ENCODE data around the gene CORIN. TPM values are rescaled to one million over a fixed set of nuclear protein-coding genes. Genes with fewer than 3 reads are reported as not detected.

Gene CORIN
- polyA plus RNA-seq, 1 donor (not counting 4 experiments of a cell fraction or from before 2014, with no cell fraction given), result 0.14 TPM

GRCh38 chr4:47651231-47651630 is 186.6 kb downstream of the CORIN start:
- FAIRE-seq, result no peak
- Histone ChIP-seq H2AFZ (ENCODE audit: control insufficient read depth, low read length) (no peak overlapping the region), H3K79me2 (ENCODE audit: control insufficient read depth, insufficient read depth, low read length) (no peaks in the 10 kb centered on the region), H3K4me1 (ENCODE audit: control insufficient read depth, extremely low read depth, insufficient read depth, low read length) (no peaks in the 10 kb centered on the region), H3K9ac (ENCODE audit: control insufficient read depth, extremely low read depth, insufficient read depth, low read length) (no peak overlapping the region), H4K20me1 (ENCODE audit: control insufficient read depth, extremely low read depth, insufficient read depth, low read length) (no peaks in the 10 kb centered on the region), H3K36me3 (ENCODE audit: control insufficient read depth in 2 of 2, extremely low read depth in 1 of 2, insufficient read depth in 2 of 2, low read length in 2 of 2) (no peaks in the 10 kb centered on the region), H3K27me3 (ENCODE audit: control insufficient read depth, extremely low read depth, insufficient read depth, low read length) (no peaks in the 10 kb centered on the region), H3K9me1 (ENCODE audit: control insufficient read depth, extremely low read depth, insufficient read depth, low read length) (no peaks in the 10 kb centered on the region), H3K4me3 (ENCODE audit: control insufficient read depth in 2 of 3, extremely low read depth in 1 of 3, insufficient read depth in 2 of 3, low read depth in 1 of 3, low read length in 3 of 3) (no peak overlapping the region), H3K9me3 (ENCODE audit: control insufficient read depth, low read depth, low read length) (no peaks in the 10 kb centered on the region), H3K4me2 (ENCODE audit: control insufficient read depth, extremely low read depth, insufficient read depth, low read depth, low read length) (no peak overlapping the region), H3K27ac (ENCODE audit: control insufficient read depth, insufficient read depth, low read length) (no peak overlapping the region)
- dilution Hi-C loops (cut with MboI; ENCODE audit: extremely low pct_ligation_motif_present, low sequenced_read_pairs), result no loop called here
- TF ChIP-seq CTCF (optimal IDR thresholded peaks at IDR 0.05 in 1 of 3, IDR thresholded peaks at IDR 0.05 in 1 of 3, conservative IDR thresholded peaks at IDR 0.05 in 1 of 3; ENCODE audit: extremely low read depth in 1 of 3, insufficient read depth in 2 of 3, low read length in 3 of 3), result no peak
- no peak for TF ChIP-seq EZH2 (IDR thresholded peaks at IDR 0.05; ENCODE audit: low read length)
- DNase-seq (ENCODE audit: low read depth, low spot score), result no peak

- dilution Hi-C loops (cut with MboI; ENCODE audit: extremely low pct_ligation_motif_present, low sequenced_read_pairs), result no loop called here
- H3K9me1 ChIP-seq (ENCODE audit: control insufficient read depth, extremely low read depth, insufficient read depth, low read length), result no peaks in the 10 kb centered on the region
- H3K36me3 ChIP-seq (ENCODE audit: control insufficient read depth in 2 of 2, extremely low read depth in 1 of 2, insufficient read depth in 2 of 2, low read length in 2 of 2), result no peaks in the 10 kb centered on the region
- H3K27me3 ChIP-seq (ENCODE audit: control insufficient read depth, extremely low read depth, insufficient read depth, low read length), result no peaks in the 10 kb centered on the region
- no peak overlapping the region for H2AFZ ChIP-seq (ENCODE audit: control insufficient read depth, low read length)
- no peaks in the 10 kb centered on the region for H3K79me2 ChIP-seq (ENCODE audit: control insufficient read depth, insufficient read depth, low read length)
- no peak overlapping the region for H3K4me2 ChIP-seq (ENCODE audit: control insufficient read depth, extremely low read depth, insufficient read depth, low read depth, low read length)
- H3K9me3 ChIP-seq (ENCODE audit: control insufficient read depth, low read depth, low read length), result no peaks in the 10 kb centered on the region
- no peak overlapping the region for H3K9ac ChIP-seq (ENCODE audit: control insufficient read depth, extremely low read depth, insufficient read depth, low read length)
- FAIRE-seq, result no peak
- H3K4me1 ChIP-seq (ENCODE audit: control insufficient read depth, extremely low read depth, insufficient read depth, low read length), result no peaks in the 10 kb centered on the region
- DNase-seq (ENCODE audit: low read depth, low spot score), result no peak
- no peaks in the 10 kb centered on the region for H4K20me1 ChIP-seq (ENCODE audit: control insufficient read depth, extremely low read depth, insufficient read depth, low read length)
- no peak for TF ChIP-seq CTCF (optimal IDR thresholded peaks at IDR 0.05 in 1 of 3, IDR thresholded peaks at IDR 0.05 in 1 of 3, conservative IDR thresholded peaks at IDR 0.05 in 1 of 3; ENCODE audit: extremely low read depth in 1 of 3, insufficient read depth in 2 of 3, low read length in 3 of 3)
- TF ChIP-seq EZH2 (IDR thresholded peaks at IDR 0.05; ENCODE audit: low read length), result no peak
- H3K4me3 ChIP-seq (ENCODE audit: control insufficient read depth in 2 of 3, extremely low read depth in 1 of 3, insufficient read depth in 2 of 3, low read depth in 1 of 3, low read length in 3 of 3), result no peak overlapping the region
- no peak overlapping the region for H3K27ac ChIP-seq (ENCODE audit: control insufficient read depth, insufficient read depth, low read length)
Observed at GRCh38 chr4:47650584-47651130, 187.2 kb downstream of the CORIN start.

All from keratinocyte (primary cell).